ENCODE measurements around the gene ARHGAP24. TPM values are rescaled to one million over a fixed set of nuclear protein-coding genes. Genes with fewer than 3 reads are reported as not detected.

The ARHGAP24 gene
- total RNA-seq, 2 experiments from 2014 or later = 0.22 to 0.70 TPM

DNA sequence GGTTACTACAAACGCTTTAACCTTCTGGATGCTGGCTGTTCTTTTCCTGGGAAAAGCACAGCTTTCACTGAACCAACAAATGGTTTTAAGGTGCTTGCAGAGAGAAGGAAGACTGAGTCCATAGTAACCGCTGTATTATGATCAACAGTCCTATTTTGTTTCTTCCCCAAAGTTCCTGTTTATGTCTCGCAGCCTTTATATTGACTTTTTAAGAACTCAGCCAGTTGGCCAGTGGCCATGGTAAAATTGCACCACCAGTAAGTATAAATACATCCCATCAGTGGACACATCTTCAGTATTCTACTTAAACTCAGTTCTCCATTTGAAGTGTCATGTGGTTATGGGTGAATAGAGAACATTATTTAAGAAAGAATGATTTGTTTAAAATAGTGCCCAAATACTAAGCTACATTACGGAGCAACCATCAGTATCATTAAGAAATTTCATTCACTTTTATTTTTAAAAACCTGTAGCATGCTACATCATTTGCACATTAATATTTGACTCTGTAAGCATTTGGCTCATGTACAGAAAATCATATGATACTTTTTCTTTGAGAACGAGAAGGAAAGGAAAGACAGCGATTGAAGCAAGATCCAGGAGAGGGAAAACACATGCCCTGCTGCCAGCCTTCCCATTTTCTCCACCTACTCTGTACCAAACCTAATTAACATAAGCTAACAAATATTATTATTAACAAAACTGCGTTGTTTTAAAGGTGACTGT is 287.0 kb downstream of the ARHGAP24 start:
- POLR2A ChIA-PET = no interaction called here
- CTCF ChIA-PET = interaction anchor here (0.7 to 2.0 kb wide), 3 partner anchors 14 to 53 kb away, joined by 3 to 6 read pairs (median 3); no protein-coding TSS in a partner anchor
- no peaks in the 10 kb centered on the region for H3K36me3 Mint-ChIP-seq (ENCODE audit: low read depth)
- no peaks in the 10 kb centered on the region for H3K9me3 Mint-ChIP-seq
- no peaks in the 10 kb centered on the region for H3K27me3 Mint-ChIP-seq
- no peak overlapping the region for H3K4me3 Mint-ChIP-seq
- TF ChIP-seq, protein P1, sequence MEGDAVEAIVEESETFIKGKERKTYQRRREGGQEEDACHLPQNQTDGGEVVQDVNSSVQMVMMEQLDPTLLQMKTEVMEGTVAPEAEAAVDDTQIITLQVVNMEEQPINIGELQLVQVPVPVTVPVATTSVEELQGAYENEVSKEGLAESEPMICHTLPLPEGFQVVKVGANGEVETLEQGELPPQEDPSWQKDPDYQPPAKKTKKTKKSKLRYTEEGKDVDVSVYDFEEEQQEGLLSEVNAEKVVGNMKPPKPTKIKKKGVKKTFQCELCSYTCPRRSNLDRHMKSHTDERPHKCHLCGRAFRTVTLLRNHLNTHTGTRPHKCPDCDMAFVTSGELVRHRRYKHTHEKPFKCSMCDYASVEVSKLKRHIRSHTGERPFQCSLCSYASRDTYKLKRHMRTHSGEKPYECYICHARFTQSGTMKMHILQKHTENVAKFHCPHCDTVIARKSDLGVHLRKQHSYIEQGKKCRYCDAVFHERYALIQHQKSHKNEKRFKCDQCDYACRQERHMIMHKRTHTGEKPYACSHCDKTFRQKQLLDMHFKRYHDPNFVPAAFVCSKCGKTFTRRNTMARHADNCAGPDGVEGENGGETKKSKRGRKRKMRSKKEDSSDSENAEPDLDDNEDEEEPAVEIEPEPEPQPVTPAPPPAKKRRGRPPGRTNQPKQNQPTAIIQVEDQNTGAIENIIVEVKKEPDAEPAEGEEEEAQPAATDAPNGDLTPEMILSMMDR (IDR thresholded peaks at IDR 0.05) = no peak
- no peak for DNase-seq
- no peaks in the 10 kb centered on the region for H3K4me1 Mint-ChIP-seq (ENCODE audit: low read depth)
- no peak overlapping the region for H3K27ac Mint-ChIP-seq
- no peak for ATAC-seq
- intact Hi-C loops (cut with micrococcal nuclease) = no loop called here

DNA sequence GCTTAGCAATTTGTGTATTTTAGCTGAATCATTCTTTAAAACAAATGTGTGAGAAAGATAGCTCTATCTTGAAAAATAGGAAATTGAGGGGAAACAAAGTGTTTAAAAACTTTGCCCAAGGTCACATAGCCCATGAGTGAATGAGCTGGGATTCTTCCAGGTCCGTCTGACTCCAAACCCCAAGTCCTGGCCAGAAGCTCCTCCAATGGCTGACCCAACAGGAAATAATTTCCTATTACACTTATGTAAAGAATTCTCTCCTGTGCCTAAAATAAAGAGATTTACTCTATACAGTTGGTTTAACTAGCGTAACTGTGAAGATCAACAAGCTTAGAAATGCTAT is 287.6 kb downstream of the ARHGAP24 start:
- H3K36me3 Mint-ChIP-seq (ENCODE audit: low read depth) = no peaks in the 10 kb centered on the region
- H3K27ac Mint-ChIP-seq = no peak overlapping the region
- H3K4me3 Mint-ChIP-seq = no peak overlapping the region
- ATAC-seq (no peak), DNase-seq (no peak)
- intact Hi-C loops (cut with micrococcal nuclease) = no loop called here
- ChIA-PET CTCF (interaction anchor here (0.7 to 2.0 kb wide), 3 partner anchors 15 to 52 kb away, joined by 3 to 6 read pairs (median 3); no protein-coding TSS in a partner anchor), POLR2A (no interaction called here)
- H3K4me1 Mint-ChIP-seq (ENCODE audit: low read depth) = no peaks in the 10 kb centered on the region
- TF ChIP-seq, protein P1 (IDR thresholded peaks at IDR 0.05) = no peak
- no peaks in the 10 kb centered on the region for H3K9me3 Mint-ChIP-seq
- H3K27me3 Mint-ChIP-seq = no peaks in the 10 kb centered on the region

DNA sequence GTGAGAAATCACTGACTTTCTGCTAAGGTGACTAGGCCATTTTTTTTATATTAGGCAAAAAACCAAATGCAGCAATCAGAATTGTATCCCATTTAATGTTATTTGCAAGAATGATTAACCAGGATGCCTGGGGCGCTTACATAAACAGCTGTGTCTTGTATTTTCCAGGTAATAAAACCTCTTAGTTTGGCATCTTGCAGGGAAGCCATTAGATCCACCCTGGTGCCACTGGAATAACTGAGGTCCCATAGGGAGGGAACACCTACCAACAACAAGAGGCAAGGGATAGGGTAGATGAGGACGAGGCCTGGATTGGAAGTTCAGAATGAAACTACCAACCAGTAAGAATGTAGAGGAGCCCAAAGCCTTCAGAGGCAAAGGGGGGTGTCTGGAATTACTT is 288.3 kb downstream of the ARHGAP24 start:
- no peaks in the 10 kb centered on the region for H3K4me1 Mint-ChIP-seq (ENCODE audit: low read depth)
- no peak overlapping the region for H3K27ac Mint-ChIP-seq
- TF ChIP-seq, protein P1 (IDR thresholded peaks at IDR 0.05) = no peak
- H3K36me3 Mint-ChIP-seq (ENCODE audit: low read depth) = no peaks in the 10 kb centered on the region
- DNase-seq (no peak), ATAC-seq (no peak)
- no peaks in the 10 kb centered on the region for H3K9me3 Mint-ChIP-seq
- intact Hi-C loops (cut with micrococcal nuclease) = no loop called here
- no peaks in the 10 kb centered on the region for H3K27me3 Mint-ChIP-seq
- ChIA-PET POLR2A (no interaction called here), CTCF (interaction anchor here (2.0 kb wide), 1 partner anchor 15 kb away, joined by 6 read pairs; no protein-coding TSS in a partner anchor)
- no peak overlapping the region for H3K4me3 Mint-ChIP-seq

DNA sequence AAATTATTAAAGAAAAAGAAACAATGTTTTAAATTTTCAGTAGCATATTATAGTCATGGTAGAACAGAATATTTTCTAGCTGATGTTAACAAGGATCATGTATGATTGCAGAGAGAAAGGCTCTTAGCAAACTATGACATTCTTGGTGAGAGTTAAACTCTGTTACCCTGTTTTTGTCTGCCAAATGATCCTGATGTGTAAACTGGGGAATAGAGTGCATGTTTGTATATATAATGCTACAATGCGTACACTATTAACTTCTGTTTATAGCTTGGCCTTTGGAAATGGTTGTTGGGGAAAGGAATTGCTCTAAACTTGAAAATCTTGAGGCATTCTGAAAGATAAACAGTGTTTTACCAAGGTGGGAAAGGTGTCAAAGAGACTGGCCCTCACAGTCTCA is 292.7 kb downstream of the ARHGAP24 start:
- ChIA-PET POLR2A (no interaction called here), CTCF (no interaction called here)
- Mint-ChIP-seq H3K27ac (no peak overlapping the region), H3K4me1 (ENCODE audit: low read depth) (no peaks in the 10 kb centered on the region), H3K27me3 (no peaks in the 10 kb centered on the region), H3K9me3 (no peaks in the 10 kb centered on the region), H3K36me3 (ENCODE audit: low read depth) (no peaks in the 10 kb centered on the region), H3K4me3 (no peak overlapping the region)
- intact Hi-C loops (cut with micrococcal nuclease) = no loop called here
- ATAC-seq (no peak), DNase-seq (no peak)
- TF ChIP-seq, protein P1 (IDR thresholded peaks at IDR 0.05) = no peak

DNA sequence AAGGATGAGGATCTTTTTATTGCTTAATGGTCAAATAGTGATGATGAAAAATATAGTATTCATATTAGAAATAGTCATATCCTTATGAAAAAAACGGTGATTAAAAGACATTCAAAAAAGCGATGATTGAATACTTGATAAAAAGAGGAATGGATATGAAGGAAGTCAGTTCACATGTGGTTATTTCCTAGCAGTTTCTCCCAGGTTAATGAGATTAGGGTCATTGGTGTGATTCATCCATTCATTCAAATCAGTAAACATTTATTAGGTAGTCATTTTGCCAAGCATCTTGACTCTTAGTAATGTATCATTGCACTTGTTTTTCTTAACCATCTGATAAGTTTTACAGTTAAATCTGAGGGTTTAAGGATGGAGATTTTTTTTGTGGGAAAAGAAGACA is 294.1 kb downstream of the ARHGAP24 start:
- Mint-ChIP-seq H3K4me3 (no peak overlapping the region), H3K36me3 (ENCODE audit: low read depth) (no peaks in the 10 kb centered on the region), H3K9me3 (no peaks in the 10 kb centered on the region), H3K4me1 (ENCODE audit: low read depth) (no peaks in the 10 kb centered on the region), H3K27ac (no peak overlapping the region), H3K27me3 (peaks cover 2% of the 10 kb centered on the region)
- intact Hi-C loops (cut with micrococcal nuclease) = no loop called here
- no peak for DNase-seq
- TF ChIP-seq, protein P1 (IDR thresholded peaks at IDR 0.05) = no peak
- ATAC-seq = no peak
- CTCF ChIA-PET = no interaction called here
- POLR2A ChIA-PET = no interaction called here
